ENCODE measurements around the gene TM9SF1.

TM9SF1 gene

DNA sequence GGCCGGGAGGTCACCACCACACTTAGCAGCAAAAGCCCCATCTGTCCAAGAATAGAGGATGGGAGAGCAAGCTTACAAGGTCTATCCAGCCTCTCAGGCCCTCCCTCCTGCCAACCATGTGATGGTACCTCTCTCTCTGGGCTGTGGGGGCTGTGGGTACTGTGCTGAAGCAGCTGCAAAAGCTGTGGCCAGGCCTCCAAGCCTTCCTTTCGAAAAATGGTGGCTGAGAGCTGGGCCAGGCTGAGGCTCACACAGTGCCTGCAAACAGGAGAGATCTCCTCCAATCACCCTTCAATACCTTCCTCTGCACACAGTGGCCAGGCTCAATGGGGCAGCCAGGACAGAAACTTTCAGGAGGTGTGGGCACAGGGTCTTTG lies 7.7 kb downstream of the TM9SF1 start:
- ATAC-seq, result no peak
- TF ChIP-seq ZNF8 (CRISPR knock-in tag; IDR thresholded peaks at IDR 0.05) (no peak), BACH2 (CRISPR knock-in tag; IDR thresholded peaks at IDR 0.05; ENCODE audit: borderline replicate concordance) (no peak), PPARA (CRISPR knock-in tag; IDR thresholded peaks at IDR 0.05; ENCODE audit: borderline replicate concordance) (no peak), RARB (CRISPR knock-in tag; IDR thresholded peaks at IDR 0.05) (no peak), ZFP3 (CRISPR knock-in tag; IDR thresholded peaks at IDR 0.05) (no peak), ESRRG (CRISPR knock-in tag; IDR thresholded peaks at IDR 0.05) (no peak), ZNF70 (CRISPR knock-in tag; IDR thresholded peaks at IDR 0.05) (no peak), ARNTL (CRISPR knock-in tag; IDR thresholded peaks at IDR 0.05; ENCODE audit: borderline replicate concordance, low read depth) (no peak), ISL1 (CRISPR knock-in tag; IDR thresholded peaks at IDR 0.05) (no peak), ZC3H10 (CRISPR knock-in tag; IDR thresholded peaks at IDR 0.05) (no peak), GLIS3 (CRISPR knock-in tag; IDR thresholded peaks at IDR 0.05) (no peak), TCF4 (CRISPR knock-in tag; IDR thresholded peaks at IDR 0.05; ENCODE audit: borderline replicate concordance) (no peak), ZNF565 (CRISPR knock-in tag; conservative IDR thresholded peaks at IDR 0.05; ENCODE audit: low read depth) (no peak), CSDC2 (CRISPR knock-in tag; IDR thresholded peaks at IDR 0.05) (no peak), TOX (CRISPR knock-in tag; IDR thresholded peaks at IDR 0.05; ENCODE audit: borderline replicate concordance) (no peak), OSR1 (CRISPR knock-in tag; IDR thresholded peaks at IDR 0.05) (no peak)
- TF ChIP-seq, protein P1, sequence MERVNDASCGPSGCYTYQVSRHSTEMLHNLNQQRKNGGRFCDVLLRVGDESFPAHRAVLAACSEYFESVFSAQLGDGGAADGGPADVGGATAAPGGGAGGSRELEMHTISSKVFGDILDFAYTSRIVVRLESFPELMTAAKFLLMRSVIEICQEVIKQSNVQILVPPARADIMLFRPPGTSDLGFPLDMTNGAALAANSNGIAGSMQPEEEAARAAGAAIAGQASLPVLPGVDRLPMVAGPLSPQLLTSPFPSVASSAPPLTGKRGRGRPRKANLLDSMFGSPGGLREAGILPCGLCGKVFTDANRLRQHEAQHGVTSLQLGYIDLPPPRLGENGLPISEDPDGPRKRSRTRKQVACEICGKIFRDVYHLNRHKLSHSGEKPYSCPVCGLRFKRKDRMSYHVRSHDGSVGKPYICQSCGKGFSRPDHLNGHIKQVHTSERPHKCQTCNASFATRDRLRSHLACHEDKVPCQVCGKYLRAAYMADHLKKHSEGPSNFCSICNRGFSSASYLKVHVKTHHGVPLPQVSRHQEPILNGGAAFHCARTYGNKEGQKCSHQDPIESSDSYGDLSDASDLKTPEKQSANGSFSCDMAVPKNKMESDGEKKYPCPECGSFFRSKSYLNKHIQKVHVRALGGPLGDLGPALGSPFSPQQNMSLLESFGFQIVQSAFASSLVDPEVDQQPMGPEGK (CRISPR knock-in tag; IDR thresholded peaks at IDR 0.05; ENCODE audit: borderline replicate concordance), result no peak
- TF ChIP-seq, protein P2, sequence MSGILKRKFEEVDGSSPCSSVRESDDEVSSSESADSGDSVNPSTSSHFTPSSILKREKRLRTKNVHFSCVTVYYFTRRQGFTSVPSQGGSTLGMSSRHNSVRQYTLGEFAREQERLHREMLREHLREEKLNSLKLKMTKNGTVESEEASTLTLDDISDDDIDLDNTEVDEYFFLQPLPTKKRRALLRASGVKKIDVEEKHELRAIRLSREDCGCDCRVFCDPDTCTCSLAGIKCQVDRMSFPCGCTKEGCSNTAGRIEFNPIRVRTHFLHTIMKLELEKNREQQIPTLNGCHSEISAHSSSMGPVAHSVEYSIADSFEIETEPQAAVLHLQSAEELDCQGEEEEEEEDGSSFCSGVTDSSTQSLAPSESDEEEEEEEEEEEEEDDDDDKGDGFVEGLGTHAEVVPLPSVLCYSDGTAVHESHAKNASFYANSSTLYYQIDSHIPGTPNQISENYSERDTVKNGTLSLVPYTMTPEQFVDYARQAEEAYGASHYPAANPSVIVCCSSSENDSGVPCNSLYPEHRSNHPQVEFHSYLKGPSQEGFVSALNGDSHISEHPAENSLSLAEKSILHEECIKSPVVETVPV (CRISPR knock-in tag; IDR thresholded peaks at IDR 0.05), result no peak
- TF ChIP-seq, protein P3, sequence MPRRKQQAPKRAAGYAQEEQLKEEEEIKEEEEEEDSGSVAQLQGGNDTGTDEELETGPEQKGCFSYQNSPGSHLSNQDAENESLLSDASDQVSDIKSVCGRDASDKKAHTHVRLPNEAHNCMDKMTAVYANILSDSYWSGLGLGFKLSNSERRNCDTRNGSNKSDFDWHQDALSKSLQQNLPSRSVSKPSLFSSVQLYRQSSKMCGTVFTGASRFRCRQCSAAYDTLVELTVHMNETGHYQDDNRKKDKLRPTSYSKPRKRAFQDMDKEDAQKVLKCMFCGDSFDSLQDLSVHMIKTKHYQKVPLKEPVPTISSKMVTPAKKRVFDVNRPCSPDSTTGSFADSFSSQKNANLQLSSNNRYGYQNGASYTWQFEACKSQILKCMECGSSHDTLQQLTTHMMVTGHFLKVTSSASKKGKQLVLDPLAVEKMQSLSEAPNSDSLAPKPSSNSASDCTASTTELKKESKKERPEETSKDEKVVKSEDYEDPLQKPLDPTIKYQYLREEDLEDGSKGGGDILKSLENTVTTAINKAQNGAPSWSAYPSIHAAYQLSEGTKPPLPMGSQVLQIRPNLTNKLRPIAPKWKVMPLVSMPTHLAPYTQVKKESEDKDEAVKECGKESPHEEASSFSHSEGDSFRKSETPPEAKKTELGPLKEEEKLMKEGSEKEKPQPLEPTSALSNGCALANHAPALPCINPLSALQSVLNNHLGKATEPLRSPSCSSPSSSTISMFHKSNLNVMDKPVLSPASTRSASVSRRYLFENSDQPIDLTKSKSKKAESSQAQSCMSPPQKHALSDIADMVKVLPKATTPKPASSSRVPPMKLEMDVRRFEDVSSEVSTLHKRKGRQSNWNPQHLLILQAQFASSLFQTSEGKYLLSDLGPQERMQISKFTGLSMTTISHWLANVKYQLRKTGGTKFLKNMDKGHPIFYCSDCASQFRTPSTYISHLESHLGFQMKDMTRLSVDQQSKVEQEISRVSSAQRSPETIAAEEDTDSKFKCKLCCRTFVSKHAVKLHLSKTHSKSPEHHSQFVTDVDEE (CRISPR knock-in tag; IDR thresholded peaks at IDR 0.05), result no peak

DNA sequence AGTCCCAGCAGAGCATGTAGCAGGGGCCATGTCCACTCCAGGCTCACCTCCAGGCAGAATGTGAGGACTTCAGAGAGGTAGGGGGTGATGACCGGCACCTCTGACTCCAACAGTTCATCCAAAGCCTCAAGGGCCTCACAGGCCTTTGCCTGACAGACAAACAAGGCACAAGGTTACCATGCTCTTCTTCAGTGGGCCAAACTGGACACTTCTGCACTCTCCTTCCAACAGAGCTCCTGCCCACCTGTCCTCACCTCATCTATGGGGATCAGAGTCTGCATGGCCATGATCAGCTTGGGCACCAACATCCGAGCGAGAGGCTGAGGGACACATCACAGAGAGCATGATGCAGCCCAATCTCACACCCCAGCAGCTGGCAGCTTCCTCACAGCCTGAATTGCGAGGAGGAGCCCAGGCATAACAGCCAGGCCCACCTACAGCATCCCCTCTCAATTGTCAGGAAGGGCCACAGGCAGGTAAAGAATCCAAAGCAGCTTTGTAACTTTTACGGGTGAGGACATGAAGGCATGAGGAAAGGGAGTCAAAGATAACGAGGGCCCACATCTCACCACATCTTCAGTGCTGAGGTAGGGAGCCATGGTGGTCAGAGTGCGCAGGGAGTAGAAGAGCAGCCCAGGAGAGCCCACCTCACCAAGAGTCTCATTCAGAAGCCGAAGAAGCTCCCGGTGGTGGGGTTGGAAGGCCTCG lies 8.3 kb downstream of the TM9SF1 start:
- TF ChIP-seq TOX (CRISPR knock-in tag; IDR thresholded peaks at IDR 0.05; ENCODE audit: borderline replicate concordance) (no peak), PPARA (CRISPR knock-in tag; IDR thresholded peaks at IDR 0.05; ENCODE audit: borderline replicate concordance) (no peak), ZC3H10 (CRISPR knock-in tag; IDR thresholded peaks at IDR 0.05) (no peak), TCF4 (CRISPR knock-in tag; IDR thresholded peaks at IDR 0.05; ENCODE audit: borderline replicate concordance) (no peak), ISL1 (CRISPR knock-in tag; IDR thresholded peaks at IDR 0.05) (no peak), ARNTL (CRISPR knock-in tag; IDR thresholded peaks at IDR 0.05; ENCODE audit: borderline replicate concordance, low read depth) (no peak), ZNF8 (CRISPR knock-in tag; IDR thresholded peaks at IDR 0.05) (no peak), SNAI2 (CRISPR knock-in tag; IDR thresholded peaks at IDR 0.05) (no peak), GLIS3 (CRISPR knock-in tag; IDR thresholded peaks at IDR 0.05) (no peak), ZNF70 (CRISPR knock-in tag; IDR thresholded peaks at IDR 0.05) (no peak), BACH2 (CRISPR knock-in tag; IDR thresholded peaks at IDR 0.05; ENCODE audit: borderline replicate concordance) (no peak), RARB (CRISPR knock-in tag; IDR thresholded peaks at IDR 0.05) (no peak), ZFP30 (CRISPR knock-in tag; IDR thresholded peaks at IDR 0.05) (no peak)
- TF ChIP-seq, protein P2 (CRISPR knock-in tag; IDR thresholded peaks at IDR 0.05), result no peak
- TF ChIP-seq, protein P4, sequence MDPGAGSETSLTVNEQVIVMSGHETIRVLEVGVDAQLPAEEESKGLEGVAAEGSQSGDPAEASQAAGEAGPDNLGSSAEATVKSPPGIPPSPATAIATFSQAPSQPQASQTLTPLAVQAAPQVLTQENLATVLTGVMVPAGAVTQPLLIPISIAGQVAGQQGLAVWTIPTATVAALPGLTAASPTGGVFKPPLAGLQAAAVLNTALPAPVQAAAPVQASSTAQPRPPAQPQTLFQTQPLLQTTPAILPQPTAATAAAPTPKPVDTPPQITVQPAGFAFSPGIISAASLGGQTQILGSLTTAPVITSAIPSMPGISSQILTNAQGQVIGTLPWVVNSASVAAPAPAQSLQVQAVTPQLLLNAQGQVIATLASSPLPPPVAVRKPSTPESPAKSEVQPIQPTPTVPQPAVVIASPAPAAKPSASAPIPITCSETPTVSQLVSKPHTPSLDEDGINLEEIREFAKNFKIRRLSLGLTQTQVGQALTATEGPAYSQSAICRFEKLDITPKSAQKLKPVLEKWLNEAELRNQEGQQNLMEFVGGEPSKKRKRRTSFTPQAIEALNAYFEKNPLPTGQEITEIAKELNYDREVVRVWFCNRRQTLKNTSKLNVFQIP (CRISPR knock-in tag; IDR thresholded peaks at IDR 0.05; ENCODE audit: borderline replicate concordance, low read depth), result no peak
- TF ChIP-seq, protein P3 (CRISPR knock-in tag; IDR thresholded peaks at IDR 0.05), result no peak
- no peak for ATAC-seq
